ENCODE data around the gene DTYMK.

DNA sequence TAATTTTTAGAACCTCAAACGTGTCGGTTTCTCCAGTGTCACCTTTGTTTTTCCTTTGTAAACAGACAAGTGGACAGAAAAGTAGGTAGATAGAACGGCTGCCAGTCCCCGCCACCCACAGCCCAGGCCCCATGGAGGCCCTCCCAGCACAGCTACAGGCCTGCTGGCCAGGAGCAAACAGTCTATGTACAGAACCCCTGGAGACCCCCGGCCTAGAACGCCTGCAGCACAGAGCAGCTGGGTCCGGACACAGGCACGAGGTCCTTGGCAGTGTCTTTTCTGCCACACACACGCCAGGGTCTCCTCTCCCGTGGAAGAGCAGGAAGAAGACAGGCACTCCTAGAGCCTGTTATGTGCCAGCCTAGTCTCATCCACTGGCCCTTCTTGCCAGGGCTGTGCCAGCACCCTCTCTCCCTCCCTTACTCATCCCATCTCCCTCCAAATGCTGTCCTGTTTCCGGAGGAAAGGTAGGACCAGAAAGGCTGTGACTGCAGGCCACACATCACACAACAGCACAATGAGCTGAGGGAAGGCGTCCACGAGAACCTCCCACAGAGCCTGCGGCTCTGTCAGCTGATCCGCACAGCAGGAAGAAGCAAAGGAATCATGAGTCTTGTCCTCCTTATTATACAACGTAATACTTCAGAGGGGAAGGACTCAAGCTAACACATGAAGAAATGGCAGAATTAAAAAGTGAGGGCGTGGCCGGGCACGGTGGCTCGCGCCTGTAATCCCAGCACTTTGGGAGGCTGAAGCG is 7.7 kb downstream of the DTYMK start:
- TF ChIP-seq, protein P1, sequence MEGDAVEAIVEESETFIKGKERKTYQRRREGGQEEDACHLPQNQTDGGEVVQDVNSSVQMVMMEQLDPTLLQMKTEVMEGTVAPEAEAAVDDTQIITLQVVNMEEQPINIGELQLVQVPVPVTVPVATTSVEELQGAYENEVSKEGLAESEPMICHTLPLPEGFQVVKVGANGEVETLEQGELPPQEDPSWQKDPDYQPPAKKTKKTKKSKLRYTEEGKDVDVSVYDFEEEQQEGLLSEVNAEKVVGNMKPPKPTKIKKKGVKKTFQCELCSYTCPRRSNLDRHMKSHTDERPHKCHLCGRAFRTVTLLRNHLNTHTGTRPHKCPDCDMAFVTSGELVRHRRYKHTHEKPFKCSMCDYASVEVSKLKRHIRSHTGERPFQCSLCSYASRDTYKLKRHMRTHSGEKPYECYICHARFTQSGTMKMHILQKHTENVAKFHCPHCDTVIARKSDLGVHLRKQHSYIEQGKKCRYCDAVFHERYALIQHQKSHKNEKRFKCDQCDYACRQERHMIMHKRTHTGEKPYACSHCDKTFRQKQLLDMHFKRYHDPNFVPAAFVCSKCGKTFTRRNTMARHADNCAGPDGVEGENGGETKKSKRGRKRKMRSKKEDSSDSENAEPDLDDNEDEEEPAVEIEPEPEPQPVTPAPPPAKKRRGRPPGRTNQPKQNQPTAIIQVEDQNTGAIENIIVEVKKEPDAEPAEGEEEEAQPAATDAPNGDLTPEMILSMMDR (conservative IDR thresholded peaks at IDR 0.05): no peak
- no peak for TF ChIP-seq ZFX (IDR thresholded peaks at IDR 0.05)
